HepG2 (cell line): ENCODE results near the gene CALML6. TPM values are rescaled to one million over a fixed set of nuclear protein-coding genes. Genes with fewer than 3 reads are reported as not detected.
A peak's percentile ranks its signal among the peaks of the same experiment; 100 is the strongest.

Experiments
- ATAC-seq: fragments of 200-7000 bp; cut with Tn5 transposase; 3 replicates; pipeline ENCODE4 v1.9.1; 2020; ENCODE audit warnings: mild to moderate bottlenecking, moderate library complexity
- BruUV-seq: library from RNA; stranded (reverse); fragments of 400-500 nt; replicated peaks from 2 replicates; lab custom pipeline; 2021; lab: Mats Ljungman, UMichigan
- CTCF ChIA-PET: fragments of 300-600 bp; formaldehyde crosslinking; extraction: SDS; loops from one replicate; lab custom pipeline; 2021; ENCODE audit warnings: low total read pairs, inconsistent platforms, low intra/inter-chr PET ratio; lab: Yijun Ruan, JAX
- POLR2A ChIA-PET: fragments of 350-600 bp; sonication (Branson Sonifier 250); formaldehyde crosslinking; loops from one replicate; lab custom pipeline; 2020; ENCODE audit warnings: antibody characterized with exemption, inconsistent platforms; lab: Yijun Ruan, JAX
- DNase-seq: peaks from one replicate; pipeline ENCODE4 v3.0.0-alpha.2; 2015; ENCODE audit warnings: low spot score
- FAIRE-seq: peaks from 3 replicates; lab custom pipeline; 2011; peaks lifted over from hg19 to GRCh38; lab: Jason Lieb, UNC
- H2AFZ ChIP-seq: one replicate; pipeline ENCODE4 v1.6.1; 2011; ENCODE audit warnings: low read length, inconsistent platforms
- H3K27ac ChIP-seq: fragments of 300-600 bp; 3 replicates; pipeline ENCODE4 v1.8.0; 2011; ENCODE audit warnings: mixed run types, mild to moderate bottlenecking, mixed read lengths, low read length, inconsistent platforms; ENCODE audit not compliant: insufficient read depth; ENCODE audit errors: extremely low read length
- H3K27me3 ChIP-seq, 2 experiments: fragments of 200-600 bp in 1 of 2; 2 replicates in 1 of 2; 3 replicates in 1 of 2; pipeline versions ENCODE4 v1.6.0 to v1.8.0; 2011; ENCODE audit warnings: low read length in 2 of 2, mild to moderate bottlenecking in 2 of 2, moderate library complexity in 2 of 2, inconsistent platforms in 1 of 2; ENCODE audit not compliant: insufficient read depth in 2 of 2, control insufficient read depth in 1 of 2
- H3K36me3 ChIP-seq, 2 experiments: fragments of 200-600 bp in 1 of 2; replicated peaks in 1 of 2; 2 replicates in 1 of 2; 3 replicates in 1 of 2; pipeline versions ENCODE4 v1.5.1 to v1.8.0; 2011; ENCODE audit warnings: low read length in 2 of 2, inconsistent platforms in 1 of 2; ENCODE audit not compliant: insufficient read depth in 2 of 2, control insufficient read depth in 1 of 2
- H3K4me1 ChIP-seq: 2 replicates; pipeline ENCODE4 v1.5.1; 2012; ENCODE audit warnings: low read length, inconsistent platforms; ENCODE audit not compliant: insufficient read depth
- H3K4me2 ChIP-seq: 2 replicates; pipeline ENCODE4 v1.6.0; 2011; ENCODE audit warnings: low read depth, low read length, inconsistent platforms
- H3K4me3 ChIP-seq, 3 experiments: fragments of 200-600 bp in 1 of 3; sonication (generic), shearing (Covaris generic) in 1 of 3; replicated peaks in 1 of 3; 2 replicates each; pipeline ENCODE4 v1.5.1; 2011 to 2016; ENCODE audit warnings: low read length in 3 of 3, inconsistent platforms in 2 of 3, low read depth in 2 of 3, mild to moderate bottlenecking in 2 of 3, control low read depth in 1 of 3, mixed read lengths in 1 of 3; ENCODE audit not compliant: insufficient read depth in 1 of 3
- H3K79me2 ChIP-seq: one replicate; pipeline ENCODE4 v1.6.1; 2011; ENCODE audit warnings: low read length, inconsistent platforms; ENCODE audit not compliant: insufficient read depth
- H3K9ac ChIP-seq: 2 replicates; pipeline ENCODE4 v1.6.0; 2011; ENCODE audit warnings: mild to moderate bottlenecking, low read depth, low read length, inconsistent platforms; ENCODE audit not compliant: insufficient read depth
- H3K9me3 ChIP-seq: 2 replicates; pipeline ENCODE4 v1.5.1; 2012; ENCODE audit warnings: mild to moderate bottlenecking, low read length
- H4K20me1 ChIP-seq: 2 replicates; pipeline ENCODE4 v1.6.0; 2011; ENCODE audit warnings: inconsistent platforms, mild to moderate bottlenecking, low read length, moderate library complexity; ENCODE audit not compliant: insufficient read depth
- AGO2 ChIP-seq: fragments of 200-400 bp; formaldehyde crosslinking; optimal IDR thresholded peaks from 2 replicates; pipeline ENCODE3; 2017; ENCODE audit warnings: mild to moderate bottlenecking, low read depth, low read length, moderate library complexity
- KAT2B ChIP-seq: fragments of 150-350 bp; IDR thresholded peaks from 2 replicates; pipeline ENCODE4 v1.6.1; 2014; ENCODE audit warnings: low read depth, low read length, borderline replicate concordance
- MYC ChIP-seq: sonication (generic); formaldehyde crosslinking; IDR thresholded peaks from 2 replicates; pipeline ENCODE4 v1.9.0; 2021; ENCODE audit warnings: missing genetic modification reagents, borderline replicate concordance
- PHB2 ChIP-seq: fragments of 450-650 bp; IDR thresholded peaks from 2 replicates; pipeline ENCODE4 v1.6.1; 2018; ENCODE audit not compliant: partially characterized antibody
- RBM39 ChIP-seq: fragments of 200-400 bp; formaldehyde crosslinking; IDR thresholded peaks from one replicate; pipeline ENCODE4 v1.6.1; 2018; ENCODE audit warnings: antibody characterized with exemption, mild to moderate bottlenecking, low read depth, low read length; ENCODE audit not compliant: poor library complexity, severe bottlenecking
- RXRB ChIP-seq: IDR thresholded peaks from 2 replicates; pipeline ENCODE4 v1.6.1; 2016; ENCODE audit warnings: borderline replicate concordance, missing genetic modification reagents, missing compliant biosample characterization
- SIN3A ChIP-seq: IDR thresholded peaks from 2 replicates; pipeline ENCODE4 v1.6.1; 2011; ENCODE audit warnings: low read depth, mild to moderate bottlenecking, control low read depth, low read length, borderline replicate concordance
- TBX2 ChIP-seq: sonication (generic); formaldehyde crosslinking; IDR thresholded peaks from 2 replicates; pipeline ENCODE4 v1.5.0; 2020; ENCODE audit warnings: missing genetic modification reagents, mild to moderate bottlenecking, borderline replicate concordance
- WGBS: methylation state at CpG from one replicate; pipeline ENCODE4 v1.1.6; 2017; ENCODE audit warnings: low lambda C conversion rate; 5-methylcytosine and 5-hydroxymethylcytosine counted together
- in situ Hi-C: cut with HindIII; loops from 2 replicates; pipeline ENCODE4 v1.10.0; 2017; ENCODE audit warnings: low pct_unique_long_range_greater_than_20kb; ENCODE audit not compliant: extremely low pct_ligation_motif_present
- intact Hi-C: fragments of 100-400 bp; cut with micrococcal nuclease; formaldehyde crosslinking; loops from one replicate; pipeline ENCODE4 v1.10.0; 2022; ENCODE audit not compliant: unreplicated experiment
- polyA plus RNA-seq, 8 experiments: library from polyadenylated mRNA; depleted of rRNA in 3 of 8; stranded (reverse) in 7 of 8; unstranded in 1 of 8; fragments of >200 nt; fragmentation: Illumina TruSeq in 4 of 8; extraction: Trizol in 4 of 8; gene quantifications; 2 replicates each; pipeline versions ENCODE4 v1.2.1 to v1.2.3, GENCODE V29; 2011 to 2016; ENCODE audit warnings: low read depth in 4 of 8, missing spikeins in 1 of 8, mixed read lengths in 1 of 8; ENCODE audit not compliant: insufficient read depth in 1 of 8
- total RNA-seq, 5 experiments: library from RNA; depleted of rRNA; stranded (reverse); fragments of >200 nt; fragmentation: Illumina TruSeq; extraction: Trizol; gene quantifications; 2 replicates each; pipeline ENCODE4 v1.2.3, GENCODE V29; 2016; ENCODE audit warnings: low read depth in 1 of 5
- TF ChIP-seq, protein P1 (sequence below): sonication (generic); formaldehyde crosslinking; IDR thresholded peaks from 2 replicates; pipeline ENCODE4 v1.5.1; 2020; ENCODE audit warnings: missing genetic modification reagents, mild to moderate bottlenecking, borderline replicate concordance

The CALML6 gene
- total and polyA plus RNA-seq, 2 of the 13 experiments (the other 11 are each of a cell fraction or from before 2014, with no cell fraction given) = 0.11 to 0.12 TPM

DNA sequence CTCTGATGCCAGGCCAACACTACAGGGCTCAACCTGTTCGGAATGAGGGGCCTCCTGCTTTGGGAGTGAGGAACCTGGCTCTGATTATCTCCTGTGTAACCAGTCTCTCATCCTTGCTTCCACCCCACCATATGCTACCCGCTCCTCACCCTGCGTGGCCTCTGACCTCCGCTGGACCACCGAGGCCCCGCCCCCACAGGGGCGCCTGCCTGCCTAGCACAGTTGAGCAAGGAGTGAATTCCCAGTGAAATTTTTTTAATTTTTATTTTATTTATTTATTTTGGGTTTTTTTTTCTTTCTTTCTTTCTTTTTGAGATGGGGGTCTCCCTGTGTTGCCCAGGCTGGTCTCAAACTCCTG lies 22.3 kb upstream of the CALML6 start:
- WGBS = 69% methylated on average over 7 of the region's 7 CpGs
- in situ Hi-C loops = no loop called here
- no peaks in the 10 kb centered on the region for H3K36me3 ChIP-seq
- FAIRE-seq = no peak
- peaks cover 34% of the 10 kb centered on the region for H3K79me2 ChIP-seq
- no peak overlapping the region for H3K9ac ChIP-seq
- no peaks in the 10 kb centered on the region for H3K9me3 ChIP-seq
- TF ChIP-seq PHB2 (no peak), TBX2 (CRISPR knock-in tag) (0 out of 2 replicates have a peak, but pooled peaks have one; percentile 2)
- TF ChIP-seq, protein P1, sequence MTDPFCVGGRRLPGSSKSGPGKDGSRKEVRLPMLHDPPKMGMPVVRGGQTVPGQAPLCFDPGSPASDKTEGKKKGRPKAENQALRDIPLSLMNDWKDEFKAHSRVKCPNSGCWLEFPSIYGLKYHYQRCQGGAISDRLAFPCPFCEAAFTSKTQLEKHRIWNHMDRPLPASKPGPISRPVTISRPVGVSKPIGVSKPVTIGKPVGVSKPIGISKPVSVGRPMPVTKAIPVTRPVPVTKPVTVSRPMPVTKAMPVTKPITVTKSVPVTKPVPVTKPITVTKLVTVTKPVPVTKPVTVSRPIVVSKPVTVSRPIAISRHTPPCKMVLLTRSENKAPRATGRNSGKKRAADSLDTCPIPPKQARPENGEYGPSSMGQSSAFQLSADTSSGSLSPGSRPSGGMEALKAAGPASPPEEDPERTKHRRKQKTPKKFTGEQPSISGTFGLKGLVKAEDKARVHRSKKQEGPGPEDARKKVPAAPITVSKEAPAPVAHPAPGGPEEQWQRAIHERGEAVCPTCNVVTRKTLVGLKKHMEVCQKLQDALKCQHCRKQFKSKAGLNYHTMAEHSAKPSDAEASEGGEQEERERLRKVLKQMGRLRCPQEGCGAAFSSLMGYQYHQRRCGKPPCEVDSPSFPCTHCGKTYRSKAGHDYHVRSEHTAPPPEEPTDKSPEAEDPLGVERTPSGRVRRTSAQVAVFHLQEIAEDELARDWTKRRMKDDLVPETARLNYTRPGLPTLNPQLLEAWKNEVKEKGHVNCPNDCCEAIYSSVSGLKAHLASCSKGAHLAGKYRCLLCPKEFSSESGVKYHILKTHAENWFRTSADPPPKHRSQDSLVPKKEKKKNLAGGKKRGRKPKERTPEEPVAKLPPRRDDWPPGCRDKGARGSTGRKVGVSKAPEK = no peak
- no peak for ATAC-seq
- no TSS peak for BruUV-seq
- H3K4me1 ChIP-seq = peaks cover 78% of the 10 kb centered on the region
- H4K20me1 ChIP-seq = peaks cover 21% of the 10 kb centered on the region
- H2AFZ ChIP-seq = no peak overlapping the region
- no peak for DNase-seq
- ChIA-PET CTCF (no interaction called here), POLR2A (interaction anchor here (1.6 to 1.9 kb wide), 2 partner anchors 8 to 11 kb away, joined by 5 to 6 read pairs; no protein-coding TSS in a partner anchor)
- intact Hi-C loops = no loop called here
- H3K27ac ChIP-seq = no peak overlapping the region
- H3K4me3 ChIP-seq = peak overlapping the region in 1 of 3 experiments; percentile 90; a peak in 1 of 6 replicates
- no peaks in the 10 kb centered on the region; a peak in 1 of 5 replicates for H3K27me3 ChIP-seq
- peak overlapping the region; percentile 96 for H3K4me2 ChIP-seq

GRCh38 chr1:1893291-1893985 lies 21.6 kb upstream of the CALML6 start:
- Histone ChIP-seq H3K27me3 (no peaks in the 10 kb centered on the region; a peak in 1 of 5 replicates), H3K4me1 (peaks cover 74% of the 10 kb centered on the region), H3K36me3 (no peaks in the 10 kb centered on the region), H3K4me3 (peak overlapping the region in 1 of 3 experiments; percentile 61; a peak in 1 of 6 replicates), H3K9me3 (no peaks in the 10 kb centered on the region), H4K20me1 (peaks cover 14% of the 10 kb centered on the region), H3K27ac (no peak overlapping the region), H3K79me2 (peaks cover 27% of the 10 kb centered on the region), H2AFZ (no peak overlapping the region), H3K9ac (no peak overlapping the region), H3K4me2 (peak overlapping the region; percentile 91)
- no TSS peak for BruUV-seq
- POLR2A ChIA-PET = no interaction called here
- FAIRE-seq (no peak), ATAC-seq (no peak), DNase-seq (no peak)
- in situ Hi-C loops = no loop called here
- 66% methylated on average over 19 of the region's 19 CpGs for WGBS
- CTCF ChIA-PET = no interaction called here
- intact Hi-C loops = no loop called here
- TF ChIP-seq MYC (CRISPR knock-in tag) = peak; percentile 20; the same call in 1 of the 2 replicates
- TF ChIP-seq AGO2 = peak; percentile 30
- TF ChIP-seq SIN3A = no peak
- TF ChIP-seq KAT2B = no peak
- TF ChIP-seq RXRB (CRISPR knock-in tag) = no peak
- TF ChIP-seq RBM39 = peak; percentile 12
